ENCODE measurements around the gene LRRC27.

The LRRC27 gene

DNA sequence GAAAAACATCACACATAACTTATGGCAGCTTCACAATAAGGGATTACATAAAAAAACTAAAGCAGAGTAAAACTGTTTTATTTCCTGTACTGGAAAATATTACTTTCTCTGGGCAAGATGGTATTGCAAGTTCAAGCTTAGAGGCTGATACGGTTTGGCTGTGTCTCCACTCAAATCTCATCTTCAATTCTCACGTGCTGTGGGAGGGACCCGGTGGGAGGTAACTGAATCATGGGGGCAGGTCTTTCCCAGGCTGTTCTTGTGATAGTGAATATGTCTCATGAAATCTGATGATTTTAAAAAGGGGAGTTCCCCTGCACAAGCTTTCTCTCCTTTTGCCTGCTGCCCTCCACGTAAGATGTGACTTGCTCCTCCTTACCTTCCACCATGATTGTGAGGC is 5.1 kb upstream of the LRRC27 start:
- no peak for DNase-seq (ENCODE audit: low read depth in 2 of 2)
- TF ChIP-seq, protein P1, sequence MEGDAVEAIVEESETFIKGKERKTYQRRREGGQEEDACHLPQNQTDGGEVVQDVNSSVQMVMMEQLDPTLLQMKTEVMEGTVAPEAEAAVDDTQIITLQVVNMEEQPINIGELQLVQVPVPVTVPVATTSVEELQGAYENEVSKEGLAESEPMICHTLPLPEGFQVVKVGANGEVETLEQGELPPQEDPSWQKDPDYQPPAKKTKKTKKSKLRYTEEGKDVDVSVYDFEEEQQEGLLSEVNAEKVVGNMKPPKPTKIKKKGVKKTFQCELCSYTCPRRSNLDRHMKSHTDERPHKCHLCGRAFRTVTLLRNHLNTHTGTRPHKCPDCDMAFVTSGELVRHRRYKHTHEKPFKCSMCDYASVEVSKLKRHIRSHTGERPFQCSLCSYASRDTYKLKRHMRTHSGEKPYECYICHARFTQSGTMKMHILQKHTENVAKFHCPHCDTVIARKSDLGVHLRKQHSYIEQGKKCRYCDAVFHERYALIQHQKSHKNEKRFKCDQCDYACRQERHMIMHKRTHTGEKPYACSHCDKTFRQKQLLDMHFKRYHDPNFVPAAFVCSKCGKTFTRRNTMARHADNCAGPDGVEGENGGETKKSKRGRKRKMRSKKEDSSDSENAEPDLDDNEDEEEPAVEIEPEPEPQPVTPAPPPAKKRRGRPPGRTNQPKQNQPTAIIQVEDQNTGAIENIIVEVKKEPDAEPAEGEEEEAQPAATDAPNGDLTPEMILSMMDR (IDR thresholded peaks at IDR 0.05; ENCODE audit: low read depth, low read length): no peak
- H3K4me3 ChIP-seq (replicated peaks in 1 of 2; ENCODE audit: low read depth in 2 of 2, low read length in 2 of 2): no peak overlapping the region

DNA sequence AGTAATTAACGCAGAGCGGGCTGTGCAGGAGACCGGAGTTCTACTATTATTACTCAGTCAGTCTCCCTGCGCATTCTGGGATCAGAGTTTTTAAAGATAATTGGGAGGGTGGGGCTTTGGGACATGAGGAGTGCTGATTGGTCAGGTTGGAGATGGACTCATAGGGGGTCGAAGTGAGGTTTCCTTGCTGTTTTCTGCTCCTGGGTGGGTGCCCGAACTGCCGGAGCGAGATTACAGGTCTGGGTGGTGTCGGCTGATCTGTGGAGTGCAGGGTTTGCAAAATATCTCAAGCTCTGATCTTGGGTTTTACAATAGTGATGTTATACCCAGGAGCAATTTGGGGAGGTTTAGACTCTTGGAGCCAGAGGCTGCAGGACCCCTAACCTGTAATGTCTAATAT is 3.9 kb upstream of the LRRC27 start:
- H3K4me3 ChIP-seq (replicated peaks in 1 of 2; ENCODE audit: low read depth in 2 of 2, low read length in 2 of 2): no peak overlapping the region
- DNase-seq (ENCODE audit: low read depth in 2 of 2): no peak
- TF ChIP-seq, protein P1 (IDR thresholded peaks at IDR 0.05; ENCODE audit: low read depth, low read length): no peak

DNA sequence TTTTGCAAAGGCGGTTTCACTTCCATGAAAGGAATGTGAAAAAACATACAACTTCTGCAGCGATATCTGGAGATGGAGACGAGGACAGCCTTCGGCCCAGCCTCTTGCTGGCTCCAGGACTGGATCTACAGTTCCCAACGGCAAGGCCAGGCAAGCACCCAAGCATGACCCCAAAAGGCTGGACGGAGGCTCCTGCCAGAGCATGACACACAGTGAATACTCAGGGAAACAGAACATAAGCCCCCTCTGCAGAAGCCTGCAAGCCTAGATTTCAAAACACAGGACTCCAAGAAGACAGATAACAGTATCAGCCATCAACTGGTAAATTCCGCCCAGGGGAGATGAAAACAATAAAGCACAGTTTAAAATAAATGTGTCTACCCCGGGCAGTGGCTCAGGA is 3.3 kb upstream of the LRRC27 start:
- TF ChIP-seq, protein P1 (IDR thresholded peaks at IDR 0.05; ENCODE audit: low read depth, low read length): no peak
- peak in 1 of 2 donors; percentile 81 for DNase-seq (ENCODE audit: low read depth in 2 of 2)
- peak overlapping the region in 1 of 2 donors; percentile 7 for H3K4me3 ChIP-seq (replicated peaks in 1 of 2; ENCODE audit: low read depth in 2 of 2, low read length in 2 of 2)

DNA sequence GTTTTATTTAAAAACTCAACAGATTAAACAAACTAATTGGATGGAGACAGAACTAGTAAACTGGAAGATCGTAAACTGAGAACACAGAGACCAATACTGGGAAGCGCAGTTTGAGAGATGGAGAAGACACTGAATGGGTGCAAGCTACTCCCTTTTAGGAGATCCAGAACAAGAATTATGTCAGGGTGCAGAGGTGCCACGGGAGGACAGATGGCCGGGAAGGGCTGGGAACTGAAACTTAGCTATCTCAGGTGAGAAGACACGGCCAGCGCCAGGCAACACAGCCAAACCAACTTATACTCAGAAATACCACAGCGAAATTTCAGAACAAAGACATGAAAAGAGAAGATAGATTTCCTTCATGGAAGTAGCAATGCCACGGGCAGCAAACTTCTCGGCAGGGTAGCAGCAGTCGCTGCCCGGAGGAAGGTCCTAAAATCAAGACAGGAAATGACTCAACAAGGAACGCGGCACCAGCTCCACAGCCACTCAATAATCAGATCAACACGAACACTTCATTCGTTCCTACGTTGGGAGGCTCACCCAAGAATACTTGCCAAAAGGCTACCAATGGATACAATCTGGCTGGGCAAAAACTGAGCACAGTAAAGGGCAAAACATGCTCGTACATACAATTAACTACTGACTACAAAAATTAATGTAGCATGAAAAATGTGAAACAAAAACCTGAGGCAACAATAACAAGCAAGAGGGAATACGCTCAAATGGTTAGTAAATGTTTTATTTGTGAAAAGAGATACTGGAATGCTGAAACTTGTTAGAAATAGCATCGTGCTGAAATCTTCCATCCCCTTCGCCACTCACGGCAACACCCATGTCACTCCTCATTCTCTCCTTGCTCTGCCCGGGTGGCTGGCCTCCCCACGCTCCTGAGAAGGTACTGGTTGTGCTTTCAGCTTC is 2.2 kb upstream of the LRRC27 start:
- peak; percentile 65 to 75 for DNase-seq (ENCODE audit: low read depth in 2 of 2)
- peak overlapping the region; percentile 77 to 95 for H3K4me3 ChIP-seq (replicated peaks in 1 of 2; ENCODE audit: low read depth in 2 of 2, low read length in 2 of 2)
- TF ChIP-seq, protein P1 (IDR thresholded peaks at IDR 0.05; ENCODE audit: low read depth, low read length): no peak

DNA sequence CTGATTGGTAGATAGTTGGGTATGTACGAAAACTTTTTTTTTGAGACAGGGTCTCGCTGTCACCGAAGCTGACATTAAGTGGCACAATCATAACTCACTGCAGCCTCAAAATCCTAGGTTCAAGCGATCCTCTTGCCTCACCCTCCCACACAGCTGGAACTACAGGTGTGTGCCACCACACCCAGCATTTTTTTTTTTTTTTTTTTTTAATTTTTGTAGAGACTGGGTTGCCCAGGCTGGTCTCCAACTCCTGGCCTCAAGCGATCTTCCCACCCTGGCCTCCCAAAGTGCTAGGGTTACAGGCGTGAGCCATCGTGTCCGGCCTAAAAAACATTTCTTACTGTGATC is 1.5 kb upstream of the LRRC27 start:
- TF ChIP-seq, protein P1 (IDR thresholded peaks at IDR 0.05; ENCODE audit: low read depth, low read length): no peak
- H3K4me3 ChIP-seq (replicated peaks in 1 of 2; ENCODE audit: low read depth in 2 of 2, low read length in 2 of 2): peak overlapping the region; percentile 77 to 95

DNA sequence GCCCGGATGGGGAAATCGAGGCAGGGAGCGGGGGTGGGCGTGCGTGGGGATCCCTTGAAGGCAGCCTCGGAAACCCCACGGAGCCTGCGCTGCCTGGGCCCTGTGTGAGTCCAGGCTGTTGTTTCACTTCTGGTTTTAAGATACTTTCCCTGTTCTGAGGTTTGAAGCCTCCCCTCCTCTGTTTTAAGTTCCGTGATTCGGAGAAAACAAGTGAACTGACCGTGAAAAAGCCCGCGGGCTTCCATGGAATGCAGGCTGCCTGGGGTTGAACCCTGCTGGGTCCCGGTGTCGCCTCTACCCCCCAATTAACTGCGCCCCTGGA is 401 bp downstream of the LRRC27 start:
- H3K4me3 ChIP-seq (replicated peaks in 1 of 2; ENCODE audit: low read depth in 2 of 2, low read length in 2 of 2): peak overlapping the region; percentile 86 to 90
- TF ChIP-seq, protein P1 (IDR thresholded peaks at IDR 0.05; ENCODE audit: low read depth, low read length): no peak
- no peak for DNase-seq (ENCODE audit: low read depth in 2 of 2)

More for the DNA sequence above, 1.5 kb upstream of the LRRC27 start:
- no peak for DNase-seq (ENCODE audit: low read depth in 2 of 2)
